Adipose tissue (tissue), 3 donors: ENCODE measurements around the gene MPPED1. TPM values are rescaled to one million over a fixed set of nuclear protein-coding genes. Genes with fewer than 3 reads are reported as not detected.

Source experiments
- H3K27ac ChIP-seq: one replicate; pipeline ENCODE4 v1.5.1; 2013; ENCODE audit warnings: low read depth, low read length
- WGBS, 3 donors: extraction: QIAGEN DNeasy Blood & Tissue Kit; methylation state at CpG; one replicate each; pipeline ENCODE4 v1.1.7; 2013; 5-methylcytosine and 5-hydroxymethylcytosine counted together
- polyA plus RNA-seq, 3 donors: library from polyadenylated mRNA; stranded (reverse); fragments of 200-250 nt; gene quantifications; one replicate each; pipeline ENCODE4 v1.2.3, GENCODE V29; 2013
- donor health status: healthy with polysubstance abuse.
- donor health status: Bipolar disorder and iron deficiency.
- donor health status: healthy.

MPPED1 gene
- polyA plus RNA-seq, 3 donors = 0.16 TPM; not detected in 2

DNA sequence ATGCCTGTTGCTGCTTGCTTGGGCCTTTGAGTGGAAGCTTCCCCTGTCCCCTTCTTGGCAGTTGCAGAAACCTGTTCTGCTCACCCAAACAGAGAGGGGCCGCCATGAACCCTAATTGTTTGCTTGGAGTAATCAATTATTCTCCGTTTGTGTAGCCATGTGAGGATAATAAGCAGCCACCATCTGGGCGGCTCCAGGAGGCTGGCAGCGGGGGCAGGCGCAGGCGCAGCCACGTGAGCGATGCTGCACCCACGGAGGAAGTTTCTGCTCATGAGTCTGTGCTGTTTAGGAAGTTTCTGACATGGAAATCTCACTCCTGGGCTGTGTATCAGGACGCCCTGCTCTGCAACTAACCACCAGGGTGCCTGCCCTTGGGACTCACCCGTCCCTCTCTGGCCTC, 90.1 kb downstream of the MPPED1 start:
- WGBS, 3 donors = 33 to 74% (median 71%) methylated on average over 11 of the region's 11 CpGs
- H3K27ac ChIP-seq = no peak overlapping the region

DNA sequence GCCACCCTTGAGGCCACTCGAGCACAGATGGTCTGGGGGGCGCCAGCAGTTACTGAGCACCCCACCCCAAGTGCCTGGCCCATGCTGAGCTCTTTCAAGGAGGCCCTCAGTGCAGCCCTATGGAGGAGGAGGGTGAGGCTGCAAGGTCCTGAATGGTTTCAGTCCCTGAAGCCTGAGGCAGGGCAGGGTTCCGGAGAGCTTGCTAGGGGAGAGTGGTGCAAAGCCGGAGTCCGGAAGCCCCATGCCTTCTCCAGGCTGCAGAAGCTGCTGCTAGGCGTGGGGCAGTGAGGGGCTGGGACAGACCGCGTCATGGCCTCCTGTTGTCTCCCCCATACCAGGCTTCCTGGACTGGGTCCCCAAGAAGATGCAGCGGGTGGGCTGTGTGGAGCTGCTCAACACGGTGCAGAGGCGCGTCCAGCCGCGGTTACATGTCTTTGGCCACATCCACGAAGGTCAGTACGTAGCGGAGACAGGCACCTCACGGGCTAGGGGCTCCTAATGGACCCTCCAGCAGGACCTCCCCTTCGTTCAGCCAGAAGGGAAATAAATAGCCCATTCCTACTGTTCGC, 90.6 kb downstream of the MPPED1 start:
- H3K27ac ChIP-seq = no peak overlapping the region
- 71 to 87% (median 84%) methylated on average over 20 of the region's 20 CpGs for WGBS, 3 donors

DNA sequence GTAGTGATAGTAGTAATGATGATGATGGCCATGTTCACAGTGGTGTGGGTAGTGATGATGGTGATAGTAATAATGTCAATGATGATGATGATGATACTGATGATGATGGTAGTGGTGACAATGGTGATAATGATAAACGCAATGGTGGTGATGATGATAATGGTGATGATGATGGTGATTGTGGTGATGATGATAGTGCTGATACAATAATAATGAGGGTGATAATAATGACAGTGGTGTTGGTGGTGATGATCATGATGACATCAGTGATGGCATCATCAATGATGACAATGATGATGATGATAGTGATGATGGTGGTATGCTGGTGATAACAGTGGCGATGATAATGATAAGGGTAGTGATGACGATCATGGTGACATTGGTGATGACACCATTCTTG, 92.3 kb downstream of the MPPED1 start:
- 86 to 97% (median 94%) methylated on average over 3 of the region's 3 CpGs for WGBS, 3 donors
- H3K27ac ChIP-seq = no peak overlapping the region

DNA sequence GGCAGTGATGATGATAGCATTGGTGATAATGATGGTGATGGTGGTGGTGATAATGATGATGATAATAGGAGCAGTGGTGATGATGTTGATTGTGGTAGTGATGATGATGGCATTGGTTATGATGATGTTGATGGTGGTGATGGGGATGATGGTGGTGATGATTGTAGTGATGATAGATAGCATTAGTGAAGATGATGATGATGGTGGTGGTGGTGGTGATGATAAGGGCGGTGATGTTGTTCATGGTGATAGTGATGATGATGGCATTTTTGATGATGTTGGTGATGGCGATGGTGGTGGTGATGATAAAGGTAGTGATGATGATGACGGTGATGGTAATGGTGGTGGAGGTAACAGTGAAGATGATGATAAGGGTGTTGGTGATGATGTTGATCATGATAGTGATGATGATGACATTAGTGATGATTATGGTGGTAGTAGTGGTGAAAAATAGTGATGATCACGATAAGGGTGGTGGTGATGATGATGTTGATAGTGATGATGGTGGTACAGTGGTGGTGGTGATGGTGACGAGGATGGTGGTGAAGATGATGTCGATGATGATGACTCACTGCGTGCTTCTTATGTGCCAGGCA, 93.0 kb downstream of the MPPED1 start:
- H3K27ac ChIP-seq = no peak overlapping the region
- 87 to 96% (median 95%) methylated on average over 7 of the region's 7 CpGs for WGBS, 3 donors

DNA sequence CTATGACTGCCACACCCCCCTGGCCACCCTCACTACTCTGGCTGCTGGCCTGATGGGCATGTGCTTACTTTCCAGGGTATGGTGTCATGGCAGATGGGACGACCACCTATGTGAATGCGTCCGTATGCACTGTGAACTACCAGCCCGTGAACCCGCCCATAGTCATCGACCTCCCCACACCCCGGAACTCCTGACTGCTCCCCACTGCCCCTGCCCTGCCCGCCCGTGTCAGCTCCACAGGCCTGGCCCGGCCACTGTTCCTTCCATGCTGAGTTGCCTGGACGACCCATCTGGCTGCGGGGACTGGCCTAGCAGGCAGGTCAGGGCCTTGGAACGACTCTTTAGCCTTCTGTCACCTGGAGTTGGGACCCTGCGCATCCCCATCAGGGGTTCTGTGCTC, 93.6 kb downstream of the MPPED1 start:
- H3K27ac ChIP-seq = no peak overlapping the region
- WGBS, 3 donors = 90 to 94% (median 92%) methylated on average over 14 of the region's 14 CpGs

DNA sequence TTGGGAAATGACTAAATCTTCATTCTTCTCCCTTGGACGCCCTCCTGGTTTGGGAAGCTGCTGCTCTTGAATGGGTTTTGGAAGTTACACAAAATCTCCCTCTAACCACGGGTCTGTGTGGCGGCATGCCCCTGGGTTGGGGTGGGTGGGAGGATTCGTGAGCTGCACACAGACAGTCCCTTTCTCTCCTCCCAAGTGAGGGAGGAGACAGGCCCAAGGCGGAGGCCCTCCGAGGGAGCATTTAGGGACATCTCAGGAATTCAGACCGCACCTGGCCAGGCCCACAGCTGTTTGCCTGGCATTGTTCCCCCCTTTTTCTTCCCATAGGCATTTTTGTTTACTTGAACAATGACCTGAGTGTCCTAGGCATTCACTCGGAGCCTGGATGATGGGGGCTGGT, 94.1 kb downstream of the MPPED1 start:
- no peak overlapping the region for H3K27ac ChIP-seq
- 46 to 73% (median 69%) methylated on average over 8 of the region's 8 CpGs for WGBS, 3 donors

DNA sequence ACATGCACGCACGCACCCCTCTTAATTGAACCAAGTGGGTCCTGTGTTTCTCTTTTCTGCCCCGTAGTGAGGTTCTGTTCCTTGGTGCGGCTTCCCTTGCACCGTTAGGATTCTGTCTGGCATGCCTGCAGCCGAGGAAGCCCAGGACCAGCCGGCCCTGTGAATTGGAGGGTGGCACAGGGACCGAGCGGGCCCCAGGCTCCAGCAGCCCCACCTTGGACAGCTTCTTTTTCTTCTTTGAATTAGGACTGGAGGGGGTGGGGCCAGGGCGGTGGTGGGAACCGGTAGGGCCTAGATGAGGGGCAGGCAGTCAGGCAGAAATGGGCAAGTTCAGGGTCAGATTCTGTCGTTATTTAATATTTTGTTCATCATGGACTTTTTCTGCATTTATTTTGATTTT, 94.7 kb downstream of the MPPED1 start:
- WGBS, 3 donors = 80 to 87% (median 83%) methylated on average over 12 of the region's 12 CpGs

DNA sequence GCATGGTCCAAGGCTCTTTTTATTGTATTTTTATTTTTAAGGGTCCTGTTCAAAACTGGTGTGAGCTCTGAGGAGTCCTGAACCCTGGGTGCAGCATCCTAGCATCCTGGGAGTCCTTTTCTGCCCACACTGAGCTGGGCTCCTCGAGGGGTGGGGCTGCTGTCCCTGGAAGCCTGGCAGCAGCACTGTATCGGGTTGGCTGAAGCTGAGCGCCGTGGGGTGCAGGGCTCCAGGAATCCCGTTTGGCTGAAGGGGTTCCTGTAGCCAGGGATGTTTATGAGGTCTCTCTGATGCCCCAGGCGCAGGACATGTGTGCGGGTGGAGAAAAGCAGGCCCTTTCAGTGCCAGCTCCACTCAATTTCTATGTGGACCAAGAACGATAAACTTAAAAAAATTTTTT, 95.4 kb downstream of the MPPED1 start:
- H3K27ac ChIP-seq = no peak overlapping the region
- WGBS, 3 donors = 64 to 73% (median 70%) methylated on average over 8 of the region's 8 CpGs

More for the DNA sequence above, 94.7 kb downstream of the MPPED1 start:
- no peak overlapping the region for H3K27ac ChIP-seq

DNA sequence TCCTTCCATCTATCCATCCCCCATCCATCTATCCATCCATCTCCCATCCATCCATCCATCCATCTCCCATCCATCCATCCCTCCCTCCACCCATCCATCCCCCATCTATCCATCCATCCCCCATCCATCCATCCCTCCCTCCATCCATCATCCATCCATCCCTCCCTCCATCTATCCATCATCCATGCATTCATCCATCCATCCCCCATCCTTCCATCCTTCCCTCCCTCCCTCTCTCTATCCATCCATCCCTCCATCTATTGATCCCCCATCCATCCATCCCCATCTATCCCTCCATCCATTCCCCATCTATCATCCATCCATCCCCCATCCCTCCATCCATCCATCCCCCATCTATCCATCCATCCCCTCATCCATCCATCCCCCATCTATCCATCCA, 96.7 kb downstream of the MPPED1 start:
- no peak overlapping the region for H3K27ac ChIP-seq

DNA sequence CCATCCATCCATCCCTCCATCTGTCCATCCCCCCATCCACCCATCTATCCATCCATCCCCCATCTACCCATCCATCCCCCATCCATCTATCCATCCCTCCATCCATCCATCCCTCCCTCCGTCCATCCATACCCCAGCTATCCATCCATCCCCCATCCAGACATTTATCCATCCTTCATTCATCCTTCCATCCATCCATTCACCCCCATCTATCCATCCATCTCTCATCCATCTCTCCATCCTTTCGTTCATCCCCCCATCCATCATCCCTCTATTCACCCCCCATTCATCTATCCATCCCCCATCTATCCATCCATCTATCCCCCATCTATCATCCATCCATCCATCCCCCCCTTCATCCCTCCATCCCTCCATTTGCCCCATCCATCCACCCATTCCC, 97.5 kb downstream of the MPPED1 start:
- no peak overlapping the region for H3K27ac ChIP-seq
- 76 to 91% (median 89%) methylated on average over 2 of the region's 2 CpGs for WGBS, 3 donors

DNA sequence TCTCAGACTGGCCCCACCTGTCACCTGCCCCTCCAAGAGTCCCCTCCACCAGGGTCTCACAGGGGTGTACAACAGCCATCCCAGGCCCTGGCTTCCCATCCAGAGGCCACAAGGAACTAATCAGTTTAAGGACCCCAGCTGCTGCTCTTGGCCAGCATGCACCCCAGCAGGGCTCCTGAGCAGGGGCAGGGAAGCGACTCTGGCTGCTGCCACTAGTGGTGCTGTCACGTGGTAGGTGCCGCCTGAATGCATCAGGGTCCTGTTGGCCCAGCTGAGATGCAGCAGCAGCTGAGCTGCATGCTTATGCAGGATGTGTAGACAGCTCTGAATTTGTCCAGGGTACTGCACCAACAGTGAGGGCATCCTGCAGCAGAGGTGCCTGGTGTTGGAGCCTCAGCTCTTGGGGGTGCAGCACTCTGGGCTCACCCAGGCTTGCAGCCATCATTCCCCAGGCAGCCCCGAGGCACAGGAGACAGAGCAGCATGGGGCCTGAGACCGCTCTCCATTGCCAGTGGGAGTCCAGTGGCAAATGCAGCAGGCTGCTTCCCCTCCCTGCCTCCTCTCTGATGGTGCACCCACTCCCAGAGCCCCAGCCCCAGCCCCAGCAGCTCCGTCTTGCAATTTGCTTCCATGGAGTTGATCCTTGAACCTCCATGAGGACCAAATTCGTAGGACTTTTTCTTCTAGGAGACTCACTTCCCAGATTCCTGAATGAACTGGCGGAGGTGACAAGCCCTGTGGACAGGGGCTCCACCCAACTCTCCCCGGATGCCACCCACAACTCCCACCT, 98.7 kb downstream of the MPPED1 start:
- WGBS, 3 donors = 70 to 88% (median 76%) methylated on average over 9 of the region's 9 CpGs

DNA sequence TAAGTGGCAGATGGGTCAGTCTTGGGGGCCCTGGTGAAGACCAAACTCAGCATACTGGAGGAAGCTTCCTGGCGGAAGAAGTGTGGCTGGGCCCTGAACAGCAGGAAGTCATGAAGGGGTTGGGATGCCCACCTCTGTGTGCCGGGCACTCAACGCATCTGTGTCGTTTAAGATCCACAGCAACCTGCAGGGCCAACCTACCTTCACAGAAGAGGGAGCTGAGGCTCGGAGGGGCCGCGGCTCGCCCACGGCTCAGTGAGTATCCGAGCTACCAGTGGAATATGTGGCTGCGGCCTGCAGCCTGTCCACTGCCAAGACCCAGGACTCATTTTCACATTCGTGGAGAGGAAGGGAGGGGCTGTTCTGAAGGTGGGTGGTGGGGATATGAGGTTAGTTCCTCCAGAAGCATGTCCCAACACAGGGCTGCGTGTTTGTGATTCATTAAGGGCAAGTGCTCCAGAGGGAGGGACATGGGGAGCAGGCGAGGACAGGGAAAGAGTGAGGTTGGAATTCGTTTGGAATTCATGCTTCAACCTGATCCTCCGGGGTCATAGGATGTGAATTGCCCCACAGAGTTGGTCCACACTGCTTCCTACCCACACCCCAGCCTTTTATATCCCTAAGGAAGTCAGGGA, 99.6 kb downstream of the MPPED1 start:
- WGBS, 3 donors = 74 to 81% (median 75%) methylated on average over 16 of the region's 16 CpGs
- H3K27ac ChIP-seq = no peak overlapping the region

More for the DNA sequence above, 98.7 kb downstream of the MPPED1 start:
- H3K27ac ChIP-seq = no peak overlapping the region

DNA sequence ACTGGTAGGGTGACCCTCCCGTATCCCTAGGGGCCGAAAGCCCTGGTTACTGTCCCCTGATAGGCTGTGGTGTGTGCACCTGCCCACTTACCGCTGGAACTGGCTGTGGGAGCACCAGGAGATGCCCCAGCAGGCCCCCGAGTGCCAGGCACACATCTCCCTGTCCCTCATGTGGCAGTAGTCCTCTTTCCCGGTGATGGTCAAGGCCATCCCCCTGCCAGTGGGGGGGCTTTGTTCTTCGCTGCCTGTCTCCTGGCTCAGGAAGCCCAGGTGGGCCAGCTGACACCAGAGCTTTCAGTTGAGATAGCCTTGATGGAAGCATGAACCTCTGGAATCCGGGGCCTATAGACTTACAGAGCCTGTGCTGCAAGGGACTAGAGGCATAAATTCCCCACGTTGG, 100.5 kb downstream of the MPPED1 start:
- WGBS, 3 donors = 65 to 77% (median 66%) methylated on average over 8 of the region's 8 CpGs
- H3K27ac ChIP-seq = no peak overlapping the region

DNA sequence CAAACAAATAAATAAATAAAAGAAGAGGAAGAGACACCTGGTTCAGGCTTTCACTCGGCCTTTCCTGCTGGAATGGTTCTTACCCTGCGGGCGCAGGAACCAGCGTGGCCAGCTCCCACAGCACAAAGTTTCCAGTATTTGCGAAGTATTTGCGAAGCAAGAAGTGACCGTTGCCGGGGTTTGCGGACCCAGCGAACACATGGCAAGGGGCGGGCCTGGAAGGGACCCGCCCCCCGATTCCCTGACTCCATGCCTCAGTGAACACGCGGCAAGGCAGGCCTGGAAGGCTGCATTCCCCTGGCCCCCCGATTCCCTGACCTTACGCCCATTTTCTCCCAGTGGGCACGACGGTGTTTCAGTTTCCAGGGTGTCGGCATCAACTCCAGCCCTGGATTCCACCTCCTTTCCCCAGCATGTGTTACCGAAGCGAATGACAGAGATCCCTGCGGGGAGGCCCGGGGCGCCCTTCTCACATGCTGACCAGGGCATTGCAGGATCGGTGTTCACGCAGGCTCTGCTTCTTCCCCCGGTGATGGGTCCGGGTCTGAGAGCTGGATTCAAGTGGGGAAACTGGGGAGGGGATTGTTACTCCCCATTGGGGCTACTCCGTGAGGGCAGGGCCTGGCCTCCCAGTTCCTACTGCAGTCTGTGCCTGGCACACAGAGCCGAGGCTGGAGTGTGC, 102.8 kb downstream of the MPPED1 start:
- no peak overlapping the region for H3K27ac ChIP-seq
- 76 to 85% (median 80%) methylated on average over 31 of the region's 31 CpGs for WGBS, 3 donors

DNA sequence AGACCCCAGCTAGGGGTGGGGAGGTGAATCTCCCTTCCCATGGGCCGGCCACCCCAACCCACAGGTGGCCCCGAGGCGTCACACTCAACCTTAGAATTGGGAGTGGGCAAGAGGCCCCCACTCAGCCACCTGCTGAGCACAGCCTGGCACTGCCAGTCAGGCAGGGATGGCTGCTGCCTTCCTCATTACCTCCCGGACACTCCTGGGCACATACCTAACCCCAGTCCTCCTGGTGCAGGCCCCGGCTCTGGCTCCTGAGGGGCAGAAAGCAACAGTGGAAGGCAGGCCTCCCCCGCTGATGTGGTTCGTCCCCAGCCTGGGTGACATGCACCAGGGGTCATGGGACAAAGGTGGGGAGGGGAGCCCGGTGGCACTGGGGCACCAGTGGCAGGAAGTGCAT, 103.6 kb downstream of the MPPED1 start:
- 83 to 88% (median 88%) methylated on average over 5 to 8 of the region's 8 CpGs for WGBS, 3 donors
- H3K27ac ChIP-seq = no peak overlapping the region

DNA sequence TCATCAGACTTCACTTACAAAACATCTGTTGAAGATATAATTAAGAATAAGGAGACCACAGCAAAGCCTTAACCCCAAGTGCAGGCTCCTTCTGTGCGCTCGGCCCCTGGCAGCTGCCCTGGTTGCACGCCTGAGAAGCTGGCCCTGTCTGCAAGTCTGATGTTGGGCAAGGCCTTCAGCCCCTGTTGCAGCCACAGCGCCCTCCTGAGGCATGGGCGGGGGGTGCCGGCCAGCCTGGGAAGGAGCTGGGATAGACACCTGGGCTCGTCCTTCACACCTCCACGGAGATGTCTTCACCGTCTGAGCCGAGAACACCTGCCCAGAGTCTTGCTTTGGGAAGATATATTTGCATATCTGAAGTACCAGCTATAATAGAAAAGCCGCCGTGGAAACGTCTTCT, 104.1 kb downstream of the MPPED1 start:
- no peak overlapping the region for H3K27ac ChIP-seq
- 50 to 66% (median 64%) methylated on average over 13 of the region's 13 CpGs for WGBS, 3 donors

DNA sequence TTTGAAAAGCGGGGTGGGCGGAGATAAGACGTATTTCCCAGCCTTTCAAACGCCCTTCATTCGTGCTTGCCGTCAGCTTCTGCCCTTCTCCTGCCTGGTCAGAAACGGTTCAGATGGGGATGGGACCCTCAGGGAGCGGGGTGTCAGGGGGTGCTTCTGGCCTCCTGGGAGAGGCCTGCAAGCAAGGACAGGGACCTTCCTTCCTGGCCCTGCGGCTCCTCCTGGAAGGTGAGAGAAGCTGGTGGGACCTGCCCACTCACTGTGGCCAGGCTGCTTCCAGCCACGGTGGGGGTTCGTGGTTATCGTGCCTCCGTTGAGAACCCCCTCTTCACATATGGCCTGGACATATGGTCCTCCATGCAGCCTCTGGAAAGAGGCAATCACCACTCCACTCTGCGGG, 104.6 kb downstream of the MPPED1 start:
- no peak overlapping the region for H3K27ac ChIP-seq
- WGBS, 3 donors = 54 to 83% (median 81%) methylated on average over 14 of the region's 14 CpGs

DNA sequence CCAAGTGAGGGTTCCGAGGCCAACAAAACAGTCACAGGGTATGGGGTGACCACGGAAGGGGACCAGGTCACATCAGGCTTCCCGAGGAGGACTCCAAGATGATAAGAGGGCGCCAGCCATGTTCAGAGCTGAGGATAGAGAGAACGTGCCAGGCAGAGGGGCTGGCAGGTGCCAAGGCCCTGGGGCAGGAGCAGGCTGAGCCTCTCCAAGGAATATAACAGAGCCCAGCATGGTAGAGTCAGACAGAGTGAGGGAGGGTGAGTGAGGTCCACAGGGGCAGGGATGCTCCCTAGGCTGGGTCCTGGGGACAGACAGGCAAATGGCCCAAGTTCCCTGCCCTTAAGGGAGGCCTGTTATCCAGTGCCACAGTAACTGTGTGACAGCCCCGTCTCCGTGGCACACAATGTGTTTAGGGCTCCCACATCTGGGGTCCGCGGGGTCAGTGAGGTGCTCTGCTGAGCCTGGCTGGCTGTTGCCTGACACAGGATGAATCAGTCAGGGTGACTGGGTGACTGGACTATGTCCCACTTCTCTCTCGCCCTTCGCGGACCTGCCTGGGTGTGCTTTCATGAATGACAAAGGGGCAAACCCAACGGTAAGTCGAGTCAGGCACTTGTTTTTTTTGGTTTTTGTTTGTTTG, 105.3 kb downstream of the MPPED1 start:
- no peak overlapping the region for H3K27ac ChIP-seq
- WGBS, 3 donors = 86 to 90% (median 88%) methylated on average over 14 of the region's 14 CpGs
